ENCODE measurements around the gene PIM2.
"Not testable (repeated sequence)": the region's sequence is repeated elsewhere in the genome, so short reads cannot be mapped to it uniquely, and the experiment has no call there.

PIM2 gene

DNA sequence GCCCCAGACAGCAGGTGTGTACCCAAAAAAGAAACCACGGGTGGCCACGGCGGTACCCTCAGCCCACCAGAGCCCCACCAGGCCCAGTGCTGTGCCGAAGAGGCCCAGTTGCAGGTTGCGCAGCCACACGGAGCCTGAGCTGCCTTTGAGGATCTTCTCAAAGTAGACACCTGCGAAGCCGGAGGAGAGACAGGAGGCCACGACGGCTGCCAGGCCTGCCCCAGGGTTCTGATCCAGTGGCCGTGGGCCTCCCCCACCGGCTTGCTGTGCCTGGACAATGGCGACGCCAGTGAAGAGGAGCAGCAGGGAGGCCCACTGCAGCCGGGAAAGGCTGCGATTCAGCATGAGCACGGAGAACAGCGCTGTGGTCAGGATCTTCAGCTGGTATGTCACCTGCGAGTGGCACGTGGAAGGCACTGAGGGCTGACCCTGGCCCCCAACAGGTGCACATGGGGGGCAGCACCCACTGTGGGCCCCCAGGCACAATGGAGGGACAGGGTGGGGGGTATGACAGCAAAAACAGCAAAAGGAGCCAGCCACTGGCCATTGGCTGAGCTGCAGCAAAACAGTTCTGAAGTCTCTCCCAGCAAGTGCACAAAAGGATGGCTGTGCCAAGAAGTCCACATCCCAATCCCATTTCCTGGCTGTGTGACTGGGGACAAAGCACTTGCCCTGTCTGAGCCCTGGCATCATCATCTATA is 13.6 kb downstream of the PIM2 start:
- DNase-seq (ENCODE audit: low spot score) = no peak

DNA sequence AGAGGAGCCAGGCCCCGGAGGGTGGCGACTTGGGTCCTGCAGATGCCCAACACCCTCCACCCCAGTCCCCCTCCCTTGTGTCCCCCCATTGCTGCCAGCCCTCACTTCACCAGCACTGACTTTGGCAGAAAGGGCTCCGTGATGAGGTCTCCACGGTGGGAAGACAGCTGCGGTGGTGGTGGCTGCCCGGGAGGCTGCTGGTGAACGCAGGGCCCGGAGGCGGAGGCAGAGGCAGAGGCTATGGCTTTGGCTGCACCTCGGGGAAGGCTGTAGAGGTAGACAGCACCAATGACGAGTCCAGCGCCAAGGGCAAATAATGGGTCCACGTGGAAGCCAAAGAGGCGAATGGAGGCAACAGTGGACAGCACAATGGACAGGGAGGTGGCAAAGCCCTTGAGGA is 14.2 kb downstream of the PIM2 start:
- DNase-seq (ENCODE audit: low spot score) = no peak

DNA sequence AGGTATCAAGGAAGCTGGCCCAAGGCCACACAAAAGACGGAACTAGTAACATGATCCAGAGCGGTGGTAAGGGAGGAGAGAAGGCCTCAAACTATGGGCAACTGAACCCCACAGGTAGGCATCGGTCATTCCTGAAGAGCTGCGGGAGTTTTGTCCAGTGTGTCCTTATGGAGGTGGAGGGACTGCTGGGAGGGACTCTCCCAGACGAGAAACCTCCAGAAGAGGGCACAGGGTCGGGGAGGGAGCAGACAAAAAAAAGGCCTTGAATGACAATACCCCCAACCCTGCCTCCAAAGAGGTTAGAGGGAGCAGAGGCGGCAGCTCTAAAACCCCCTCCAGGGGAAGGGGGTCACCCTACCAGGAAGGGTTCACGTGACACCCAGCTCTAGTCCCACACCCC is 14.6 kb downstream of the PIM2 start:
- DNase-seq (ENCODE audit: low spot score) = no peak

DNA sequence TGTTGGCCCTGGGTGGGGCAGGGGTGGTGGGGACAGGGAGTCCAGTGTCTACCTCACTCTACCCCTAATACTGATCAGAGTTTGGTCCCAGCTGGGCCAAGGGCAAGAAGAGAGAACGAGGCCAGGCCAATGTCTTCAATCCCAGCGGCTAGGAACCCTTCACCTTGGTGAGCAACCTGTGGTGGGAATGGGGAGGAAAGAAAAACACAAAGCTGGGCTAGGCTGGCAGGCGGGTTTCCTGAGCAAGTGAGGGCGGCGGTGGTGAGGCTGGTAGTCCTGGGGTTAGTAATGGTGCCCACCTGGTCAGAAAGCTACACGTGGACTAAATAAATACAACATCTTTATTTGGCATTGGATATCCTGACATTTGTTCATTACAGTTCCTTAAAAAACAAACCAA is 15.5 kb downstream of the PIM2 start:
- DNase-seq (ENCODE audit: low spot score) = no peak

DNA sequence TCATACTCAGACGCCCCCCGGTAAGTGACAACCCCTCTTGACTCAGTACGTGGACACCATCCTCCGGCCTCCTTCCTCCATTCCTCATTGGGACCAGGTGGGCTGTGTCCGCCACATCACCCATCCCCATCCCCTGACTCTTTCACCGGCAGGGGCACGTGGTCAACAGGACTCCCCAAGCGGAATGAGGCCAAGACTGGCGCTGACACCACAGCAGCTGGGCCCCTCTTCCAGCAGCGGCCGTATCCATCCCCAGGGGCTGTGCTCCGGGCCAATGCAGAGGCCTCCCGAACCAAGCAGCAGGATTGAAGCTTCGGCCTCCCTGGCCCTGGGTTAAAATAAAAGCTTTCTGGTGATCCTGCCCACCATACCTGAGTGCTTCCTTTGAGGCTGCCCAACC is 16.0 kb downstream of the PIM2 start:
- DNase-seq (ENCODE audit: low spot score) = no peak

DNA sequence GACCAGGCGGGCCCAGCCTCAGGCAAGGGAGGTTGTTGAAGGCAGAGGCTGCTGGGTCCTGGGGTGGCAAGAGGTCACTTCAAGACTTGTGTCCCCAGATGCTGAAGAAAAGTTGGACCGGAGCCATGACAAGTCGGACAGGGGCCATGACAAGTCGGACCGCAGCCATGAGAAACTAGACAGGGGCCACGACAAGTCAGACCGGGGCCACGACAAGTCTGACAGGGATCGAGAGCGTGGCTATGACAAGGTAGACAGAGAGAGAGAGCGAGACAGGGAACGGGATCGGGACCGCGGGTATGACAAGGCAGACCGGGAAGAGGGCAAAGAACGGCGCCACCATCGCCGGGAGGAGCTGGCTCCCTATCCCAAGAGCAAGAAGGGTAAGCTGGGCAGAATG is 16.7 kb downstream of the PIM2 start:
- no peak for DNase-seq (ENCODE audit: low spot score)

DNA sequence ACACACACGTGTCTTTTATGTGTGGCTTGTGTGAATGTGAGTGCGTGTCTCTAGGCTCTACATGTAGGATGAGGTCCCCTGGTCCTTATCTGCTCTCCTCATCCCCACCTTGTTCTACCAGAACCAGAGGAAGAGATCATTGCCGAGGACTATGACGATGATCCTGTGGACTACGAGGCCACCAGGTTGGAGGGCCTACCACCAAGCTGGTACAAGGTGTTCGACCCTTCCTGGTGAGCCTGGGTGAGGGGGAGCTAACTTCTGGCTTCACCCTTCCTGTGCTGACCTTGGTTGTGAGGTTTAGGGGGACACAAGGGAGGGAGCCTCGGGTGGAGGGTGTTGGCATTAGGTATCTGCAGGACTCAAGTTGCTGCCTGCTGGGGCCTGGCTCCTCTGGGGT is 17.8 kb downstream of the PIM2 start:
- DNase-seq (ENCODE audit: low spot score) = no peak

DNA sequence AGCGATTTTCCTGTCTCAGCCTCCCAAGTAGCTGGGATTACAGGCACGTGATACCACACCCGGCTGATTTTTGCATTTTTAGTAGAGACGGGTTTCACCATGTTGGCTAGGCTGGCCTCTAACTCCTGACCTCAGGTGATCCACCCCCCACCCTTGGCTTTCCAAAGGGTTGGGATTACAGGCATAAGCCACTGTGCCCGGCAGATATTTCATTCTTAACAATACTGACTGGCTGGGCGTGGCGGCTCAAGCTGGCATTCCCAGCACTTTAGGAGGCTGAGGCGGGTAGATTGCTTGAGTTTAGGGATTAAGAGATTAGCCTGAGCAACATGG is 19.8 kb downstream of the PIM2 start:
- no peak for DNase-seq (ENCODE audit: low spot score)

DNA sequence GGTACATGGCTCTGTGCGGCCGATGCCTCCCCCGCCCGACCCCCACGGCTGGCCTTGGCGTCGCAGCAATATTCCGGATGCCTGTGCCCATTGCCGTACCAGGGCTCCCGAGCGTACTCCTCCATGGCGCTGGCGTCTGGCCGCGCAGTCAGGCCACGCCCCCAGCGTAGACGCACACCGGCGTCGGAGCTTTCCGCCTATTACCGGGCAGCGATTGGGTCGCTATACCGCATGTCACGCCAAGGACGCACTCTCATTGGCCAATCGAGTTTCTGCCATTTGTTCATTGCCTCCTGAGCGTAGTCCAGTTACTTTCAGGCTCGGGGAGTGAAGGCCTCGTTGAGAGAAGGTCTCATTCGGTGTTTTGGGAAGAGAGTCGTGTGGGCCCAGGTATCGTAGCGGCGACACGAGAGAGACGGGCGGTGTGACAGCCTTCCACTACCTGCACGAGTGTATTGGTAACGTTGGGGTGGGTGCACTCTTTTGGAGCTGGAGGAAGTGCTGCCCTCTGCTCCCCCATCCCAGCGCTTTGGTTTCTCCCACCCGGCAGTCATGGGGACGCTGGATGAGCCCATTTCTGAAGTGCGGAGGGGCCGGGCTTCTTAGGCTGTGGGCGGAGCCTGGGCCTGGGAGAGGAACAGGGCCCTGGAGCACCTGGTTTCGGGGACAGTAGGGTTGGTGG is 21.1 kb downstream of the PIM2 start, which contains the start of the genes PQBP1 and TIMM17B:
PQBP1 (plus strand) TSS at position 306 of the 682 bp plus-strand sequence. CDS start 580 bp downstream, outside the sequence.
TIMM17B (minus strand) TSS at position 144 of the 682 bp plus-strand sequence; CDS start at position 125, 19 bp downstream.
- DNase-seq (ENCODE audit: low spot score) = peak; percentile 85

DNA sequence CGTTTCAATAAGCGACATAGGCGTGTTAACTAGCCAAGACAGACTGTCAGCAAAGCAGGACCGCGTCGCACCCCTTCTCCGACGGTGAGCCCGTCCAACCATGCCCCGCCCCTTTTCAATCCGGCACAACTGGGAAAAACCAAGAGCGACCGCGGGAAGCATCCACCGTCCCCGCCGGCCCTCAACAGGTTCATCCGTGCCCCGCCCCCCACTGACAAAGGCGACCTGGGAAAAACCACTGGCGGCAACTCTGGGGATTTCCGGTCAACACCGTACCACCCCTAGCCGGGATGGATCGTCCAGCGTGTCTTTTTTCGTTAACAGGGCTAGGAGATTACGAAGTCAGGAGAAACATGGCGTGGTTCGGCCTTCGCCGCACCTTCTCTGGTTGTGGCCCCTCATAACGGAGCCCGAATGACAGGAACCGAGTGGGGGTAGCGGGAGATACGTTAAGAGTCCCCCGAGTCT is 21.6 kb downstream of the PIM2 start:
- peak; percentile 68 for DNase-seq (ENCODE audit: low spot score)

DNA sequence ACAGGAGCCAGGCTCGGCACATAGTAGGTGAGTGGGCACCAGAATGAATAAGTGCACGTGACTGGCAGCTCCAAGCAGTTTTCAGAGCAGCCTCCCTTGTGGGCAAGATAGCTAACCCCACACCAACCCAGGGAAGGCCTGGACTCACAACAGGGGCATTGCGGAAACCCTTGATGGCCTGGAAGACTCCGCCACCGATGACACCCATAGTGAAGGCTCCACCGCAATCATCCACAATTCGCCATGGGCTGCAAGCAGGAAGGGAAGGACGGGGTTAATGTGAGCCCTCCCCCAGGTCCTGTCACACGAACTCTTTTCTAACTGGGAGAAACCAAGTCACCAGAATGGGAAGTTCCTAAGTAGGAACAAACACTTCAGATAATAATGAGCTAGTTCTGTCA is 22.2 kb downstream of the PIM2 start:
- DNase-seq (ENCODE audit: low spot score) = peak; percentile 9

DNA sequence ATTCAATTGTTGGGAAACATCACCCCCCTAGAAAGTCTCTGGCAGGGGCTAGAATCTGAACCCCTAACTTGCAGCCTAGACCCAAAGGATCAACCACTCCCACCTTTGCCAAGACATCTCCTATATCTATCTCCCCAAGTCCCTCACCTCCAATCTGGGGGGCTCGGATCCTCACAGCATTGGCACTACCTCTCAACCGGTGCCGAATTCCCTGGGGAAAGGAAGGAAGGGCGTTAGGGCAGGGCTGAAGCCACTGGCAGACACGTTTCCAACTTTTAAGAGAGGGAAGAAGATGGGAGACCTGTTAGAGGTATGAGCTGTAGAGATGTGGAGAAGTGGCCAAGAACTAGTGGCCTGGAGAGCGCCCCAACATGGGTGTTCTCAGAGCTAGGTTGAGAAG is 23.9 kb downstream of the PIM2 start:
- no peak for DNase-seq (ENCODE audit: low spot score)

DNA sequence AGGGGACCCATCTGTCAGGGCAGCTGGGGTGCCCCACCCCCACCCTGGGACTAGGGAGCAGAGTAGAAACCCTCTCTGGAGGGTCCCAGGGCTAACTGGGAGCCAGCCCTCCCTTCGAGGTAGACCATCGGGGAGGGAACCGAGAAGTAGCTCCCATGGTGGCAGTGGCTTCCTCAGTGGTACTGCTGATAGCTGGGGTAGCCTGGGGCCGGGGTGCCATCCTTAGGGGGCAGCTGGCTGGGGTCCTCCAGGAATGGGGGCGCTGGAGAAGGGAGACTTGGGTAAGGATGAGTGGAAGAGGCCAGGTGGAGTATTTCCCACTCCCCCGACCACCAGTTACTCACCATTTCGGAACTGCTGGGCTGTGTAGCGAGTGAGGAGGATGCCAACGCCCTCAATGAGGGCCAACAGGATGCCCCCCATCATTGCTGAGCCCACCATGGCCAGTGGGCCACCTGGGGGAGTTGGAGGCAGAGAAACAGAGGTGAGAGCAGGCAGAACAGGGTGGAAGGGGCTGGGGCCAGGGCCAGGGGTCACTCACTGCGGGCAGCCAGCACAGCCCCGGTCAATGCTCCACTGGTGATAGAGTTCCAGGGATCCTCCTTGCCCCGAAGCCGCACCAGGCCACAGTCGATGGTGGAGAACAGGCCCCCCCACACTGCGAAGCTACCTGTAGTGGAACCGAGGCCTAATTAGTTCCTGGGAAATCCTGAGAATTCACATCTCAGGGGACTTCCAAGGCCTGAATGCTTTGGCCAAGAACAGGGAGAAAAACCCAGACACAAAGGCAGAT is 25.1 kb downstream of the PIM2 start:
- no peak for DNase-seq (ENCODE audit: low spot score)

DNA sequence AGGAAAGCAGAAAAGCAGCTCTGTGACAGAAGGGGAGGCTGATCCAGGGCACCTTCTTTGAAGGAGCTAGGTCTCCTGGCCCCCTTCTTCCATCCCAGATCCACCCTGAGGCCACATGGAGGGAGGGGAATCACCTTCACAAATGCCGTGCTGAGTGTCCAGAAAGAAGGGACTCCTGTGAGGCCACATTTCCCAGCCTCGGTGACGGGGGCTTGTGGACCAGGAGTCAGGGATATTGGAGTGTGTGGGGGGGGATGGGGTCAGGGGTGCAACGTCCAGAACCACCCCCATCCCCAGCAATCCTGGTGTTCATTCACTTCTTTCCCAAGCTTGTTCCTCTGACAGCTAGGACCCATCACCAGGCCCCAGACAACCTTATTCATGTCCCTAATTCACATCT is 25.9 kb downstream of the PIM2 start:
- DNase-seq (ENCODE audit: low spot score) = no peak

DNA sequence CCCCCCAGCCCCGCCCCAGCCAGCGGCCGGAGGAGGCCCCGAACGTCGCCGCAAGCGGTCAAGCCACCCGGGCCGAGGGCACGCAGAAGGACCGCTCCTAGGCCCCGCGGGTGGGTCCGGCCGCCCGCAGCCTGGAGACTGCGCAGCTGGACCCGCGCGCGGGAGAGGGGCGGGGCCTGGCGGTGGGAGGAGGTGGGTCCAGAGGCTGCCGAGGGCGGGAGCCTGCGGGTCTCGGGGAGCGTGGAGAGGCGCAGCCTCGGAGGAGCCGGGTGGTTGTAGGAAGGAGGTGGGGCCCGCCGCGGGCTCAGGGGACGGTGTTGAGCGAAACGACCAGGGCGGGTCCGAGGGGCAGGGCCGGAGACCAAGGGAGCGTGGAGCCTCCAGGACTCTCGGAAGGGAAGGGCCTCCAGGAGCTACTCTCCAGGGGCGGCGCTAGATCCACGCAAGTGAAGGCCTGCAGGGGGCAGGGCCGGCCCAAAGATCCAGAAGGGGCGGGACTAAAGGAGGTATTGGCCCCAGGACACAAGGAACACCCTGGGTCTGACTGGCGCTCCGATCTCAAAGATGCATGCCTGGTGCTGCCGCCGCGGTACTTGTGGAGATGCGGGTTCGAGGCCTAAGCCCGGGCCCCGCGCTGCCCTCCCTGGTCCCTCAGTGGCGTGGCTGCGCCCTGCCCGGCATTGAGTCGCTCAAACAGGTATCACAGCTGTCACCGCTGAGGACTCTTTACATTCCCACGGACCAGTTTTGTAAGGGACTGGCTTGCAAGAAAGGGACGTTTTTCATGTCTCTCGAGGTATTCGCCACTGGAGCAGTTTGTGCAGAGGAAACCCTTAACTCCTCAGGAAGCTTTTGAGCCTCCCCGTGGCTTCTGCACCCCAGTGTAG is 27.2 kb downstream of the PIM2 start:
- peak; percentile 83 for DNase-seq (ENCODE audit: low spot score)

DNA sequence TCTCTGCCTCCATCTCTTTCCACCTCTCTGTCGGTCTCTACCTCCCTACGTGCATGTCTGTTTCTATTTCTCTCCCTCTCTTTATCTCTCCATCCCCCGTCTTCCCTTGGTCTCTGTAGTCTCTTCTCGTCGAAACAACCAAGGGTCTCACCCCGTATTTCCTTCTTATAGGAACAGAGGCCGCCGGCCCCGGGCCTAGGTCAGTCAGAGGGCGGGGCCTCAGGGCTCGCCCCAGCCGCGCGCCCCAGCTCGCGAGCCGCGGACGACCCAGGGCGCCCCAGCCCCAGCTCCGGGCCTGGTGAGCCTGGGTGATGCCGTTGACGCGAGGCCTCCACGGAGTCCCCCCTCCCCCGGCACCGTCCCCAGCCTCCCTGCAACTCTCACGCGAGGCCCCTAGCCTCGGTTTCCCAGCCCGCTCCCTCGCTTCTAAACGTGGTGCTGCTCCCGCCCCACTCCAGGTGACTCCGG is 27.9 kb downstream of the PIM2 start:
- peak; percentile 13 for DNase-seq (ENCODE audit: low spot score)

DNA sequence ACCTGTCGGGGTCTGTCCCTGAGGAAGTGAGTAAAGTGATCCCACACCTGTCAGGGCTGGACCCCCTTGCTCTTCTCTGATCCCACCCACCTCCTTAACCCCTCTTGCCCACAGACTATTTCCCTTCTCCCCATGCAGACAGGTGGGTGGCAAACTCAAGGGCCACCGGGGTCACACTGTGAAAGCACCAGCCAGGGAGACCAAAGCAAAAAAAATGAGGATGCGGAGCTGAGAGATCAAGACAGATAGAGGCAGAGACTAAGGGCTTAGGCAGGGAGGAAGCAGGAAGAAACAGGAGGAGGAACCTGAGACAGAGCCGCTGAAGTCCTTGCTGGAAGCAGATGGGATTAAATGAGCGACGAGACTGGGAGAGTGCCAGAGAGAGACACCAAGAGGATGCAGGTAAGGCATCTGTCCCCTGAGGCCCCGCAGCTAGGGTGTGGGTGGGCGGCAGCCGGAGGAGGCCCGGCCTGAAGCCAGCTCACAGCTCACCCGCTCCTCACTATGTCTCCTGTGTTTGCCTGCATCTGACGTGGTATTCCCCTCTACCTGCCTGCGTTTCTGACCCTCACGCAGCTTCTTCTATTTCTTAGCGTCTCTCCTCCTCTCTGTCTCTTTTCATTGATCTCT is 28.4 kb downstream of the PIM2 start:
- DNase-seq (ENCODE audit: low spot score) = no peak

DNA sequence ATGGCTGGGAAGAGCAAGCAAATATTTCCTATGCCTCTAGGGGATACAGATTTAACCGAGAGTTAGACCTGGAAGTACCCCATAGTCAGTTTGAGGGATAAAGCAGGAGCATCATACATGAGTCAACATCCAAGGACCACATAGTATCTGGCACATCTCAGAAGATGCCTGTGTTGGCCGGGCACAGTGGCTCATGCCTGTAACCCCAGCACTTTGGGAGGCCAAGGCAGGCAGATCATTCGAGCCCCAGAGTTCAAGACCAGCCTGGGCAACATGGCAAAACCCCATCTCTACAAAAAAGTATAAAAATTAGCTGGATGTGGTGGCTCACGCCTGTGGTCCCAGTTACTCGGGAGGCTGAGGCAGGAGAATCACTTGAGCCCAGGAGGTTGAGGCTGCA is 32.2 kb downstream of the PIM2 start:
- not testable (repeated sequence) for DNase-seq (ENCODE audit: low spot score)

DNA sequence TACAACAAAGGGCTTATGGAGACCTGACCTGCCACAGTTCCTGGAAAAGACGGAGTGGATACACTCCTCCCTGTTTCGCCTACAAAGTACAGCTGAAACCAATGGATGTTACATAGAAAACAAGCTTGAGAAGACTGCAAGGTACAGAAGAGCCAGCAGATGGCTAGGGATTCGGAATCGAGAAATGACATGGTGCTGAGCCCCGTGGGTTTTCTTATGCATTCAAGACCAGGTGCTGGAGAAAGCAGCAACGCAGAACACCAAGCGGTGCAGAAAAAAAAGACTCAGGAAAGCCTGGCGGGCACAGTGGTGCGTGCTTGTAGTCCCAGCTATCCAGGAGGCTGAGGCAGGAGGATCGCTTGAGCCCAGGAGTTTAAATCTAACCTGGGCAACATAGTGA is 35.1 kb downstream of the PIM2 start:
- no peak for DNase-seq (ENCODE audit: low spot score)

DNA sequence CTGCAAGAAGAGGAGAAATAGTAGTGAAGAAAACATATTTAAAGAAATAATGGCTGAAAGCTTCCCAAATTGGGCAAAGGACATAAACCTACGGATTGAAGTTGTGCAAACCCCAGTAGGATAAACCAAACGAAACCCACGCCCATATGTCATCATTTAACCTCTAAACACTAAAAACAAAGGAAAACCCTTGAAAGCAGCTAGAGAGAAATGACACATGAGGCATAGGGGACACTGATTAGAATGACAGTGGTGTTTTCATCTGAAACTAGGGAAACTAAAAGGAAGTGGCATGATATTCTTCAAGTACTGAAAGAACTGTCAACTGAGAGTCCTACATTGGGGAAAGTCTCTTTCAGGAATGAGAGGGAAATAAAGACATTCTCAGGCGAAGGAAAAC is 41.9 kb downstream of the PIM2 start:
- DNase-seq (ENCODE audit: low spot score) = not testable (repeated sequence)

DNA sequence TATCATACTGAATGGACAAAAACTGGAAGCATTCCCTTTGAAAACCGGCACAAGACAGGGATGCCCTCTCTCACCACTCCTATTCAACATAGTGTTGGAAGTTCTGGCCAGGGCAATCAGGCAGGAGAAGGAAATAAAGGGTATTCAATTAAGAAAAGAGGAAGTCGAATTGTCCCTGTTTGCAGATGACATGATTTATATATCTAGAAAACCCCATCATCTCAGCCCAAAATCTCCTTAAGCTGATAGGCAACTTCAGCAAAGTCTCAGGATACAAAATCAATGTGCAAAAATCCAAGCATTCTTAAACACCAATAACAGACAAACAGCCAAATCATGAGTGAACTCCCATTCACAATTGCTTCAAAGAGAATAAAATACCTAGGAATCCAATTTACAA is 46.8 kb downstream of the PIM2 start:
- not testable (repeated sequence) for DNase-seq (ENCODE audit: low spot score)
